Skeletal muscle cell (primary cell): ENCODE results near the gene SLC29A1.

Source experiments
- DNase-seq: peaks from one replicate; pipeline ENCODE4 v3.0.0-alpha.2; 2010; ENCODE audit warnings: low read depth
- H3K4me3 ChIP-seq: 2 replicates; pipeline ENCODE4 v1.5.1; 2011; ENCODE audit warnings: low read depth, mild to moderate bottlenecking, control low read depth, low read length, moderate library complexity

The SLC29A1 gene

GRCh38 chr6:44275271-44275748 lies 51.9 kb downstream of the SLC29A1 start:
- no peak for DNase-seq
- H3K4me3 ChIP-seq = no peak overlapping the region

- peak overlapping the region; percentile 20 for H3K4me3 ChIP-seq
- no peak for DNase-seq
These were observed 52.6 kb downstream of the SLC29A1 start for GRCh38 chr6:44275749-44276648.

- DNase-seq = no peak
- no peak overlapping the region for H3K4me3 ChIP-seq
These were observed 53.6 kb downstream of the SLC29A1 start for GRCh38 chr6:44276667-44277640.

DNA sequence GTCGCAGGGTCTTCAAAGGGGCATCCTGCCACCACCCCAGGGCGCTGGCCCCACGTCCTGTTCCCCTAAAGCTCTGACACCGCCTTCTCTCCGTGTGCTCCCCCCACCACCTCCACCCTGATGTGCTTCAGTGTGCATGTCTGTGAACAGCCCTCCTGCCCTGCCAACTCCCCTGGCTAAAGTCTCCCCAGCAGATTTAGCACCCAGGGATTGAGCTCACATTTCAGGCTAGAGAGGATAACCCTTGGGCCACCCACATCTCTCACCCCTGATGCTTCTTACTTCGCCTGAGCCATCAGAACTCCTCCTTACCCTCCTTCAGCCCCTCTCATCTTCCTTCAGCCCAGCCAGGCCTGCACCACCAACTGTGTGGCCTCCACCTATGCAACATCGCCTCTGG lies 54.4 kb downstream of the SLC29A1 start:
- DNase-seq = no peak
- H3K4me3 ChIP-seq = no peak overlapping the region

DNA sequence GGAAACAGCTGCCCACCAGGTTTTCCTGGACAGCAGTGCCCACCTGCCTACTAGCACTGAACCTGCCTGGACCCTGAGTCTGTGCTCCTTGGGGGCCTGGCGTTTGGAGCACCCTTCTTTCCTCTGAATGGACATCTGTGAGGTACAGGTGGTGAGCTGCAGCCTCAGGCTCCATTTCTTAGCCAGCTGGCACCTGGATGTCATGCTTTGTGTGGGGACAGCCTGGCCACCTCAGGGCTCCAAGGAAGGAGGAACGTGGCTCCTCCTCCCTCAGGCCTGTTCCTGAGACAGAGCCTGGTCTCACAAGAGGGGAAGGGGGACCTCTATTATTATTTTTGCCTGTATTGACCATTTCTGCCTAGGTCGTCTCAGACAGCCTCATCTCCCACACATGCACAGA lies 54.9 kb downstream of the SLC29A1 start:
- no peak overlapping the region for H3K4me3 ChIP-seq
- no peak for DNase-seq

- H3K4me3 ChIP-seq = no peak overlapping the region
- DNase-seq = no peak
These were observed 55.6 kb downstream of the SLC29A1 start for GRCh38 chr6:44278774-44279697.
